Uterus (tissue), 4 donors: ENCODE data around the gene UBE2O. TPM values are rescaled to one million over a fixed set of nuclear protein-coding genes. Genes with fewer than 3 reads are reported as not detected.

Source experiments
- DNase-seq, 2 donors: peaks; one replicate each; pipeline ENCODE4 v3.0.0-alpha.2; 2019 to 2020
- H3K27ac ChIP-seq, 2 donors: fragments of 200-600 bp; sonication (generic); 1 replicate in 1 of 2; 2 replicates in 1 of 2; pipeline ENCODE4 v1.5.1; 2016 to 2018
- H3K27me3 ChIP-seq, 2 donors: fragments of 200-600 bp; sonication (generic); one replicate each; pipeline ENCODE4 v1.5.1; 2018 to 2019; ENCODE audit warnings: control low read depth in 1 of 2
- H3K36me3 ChIP-seq, 2 donors: fragments of 200-600 bp; sonication (generic); one replicate each; pipeline ENCODE4 v1.5.1; 2019; ENCODE audit warnings: control low read depth in 1 of 2
- H3K4me1 ChIP-seq, 2 donors: fragments of 200-600 bp; sonication (generic); one replicate each; pipeline ENCODE4 v1.5.1; 2018 to 2019; ENCODE audit warnings: control low read depth in 1 of 2
- H3K4me3 ChIP-seq, 2 donors: fragments of 200-600 bp; sonication (generic); 1 replicate in 1 of 2; 2 replicates in 1 of 2; pipeline ENCODE4 v1.5.1; 2018 to 2019; ENCODE audit warnings: mild to moderate bottlenecking in 1 of 2
- H3K9me3 ChIP-seq, 2 donors: fragments of 200-600 bp; sonication (generic); one replicate each; pipeline ENCODE4 v1.5.1; 2019; ENCODE audit warnings: control low read depth in 1 of 2
- POLR2A ChIP-seq, 2 donors: fragments of 450-650 bp; IDR thresholded peaks; one replicate each; pipeline ENCODE4 v1.6.1; 2016; ENCODE audit warnings: antibody characterized with exemption in 2 of 2, mild to moderate bottlenecking in 1 of 2, moderate library complexity in 1 of 2
- intact Hi-C: fragments of 100-400 bp; cut with DNase I; formaldehyde crosslinking; loops from one replicate; pipeline ENCODE4 v1.15.1; 2023; ENCODE audit warnings: low total_unique reads
- total RNA-seq, 4 donors: library from RNA; depleted of rRNA in 3 of 4; stranded (reverse); fragments of >200 nt in 3 of 4; gene quantifications; one replicate each; pipeline versions ENCODE4 v1.1.0 to v1.2.4, GENCODE V29; 2014 to 2023
- TF ChIP-seq, protein P1 (sequence below), 4 experiments: fragments of 200-600 bp in 2 of 4; fragments of 450-650 bp in 2 of 4; sonication (generic) in 2 of 4; IDR thresholded peaks; one replicate each; pipeline ENCODE4 v1.5.1; 2016 to 2019; ENCODE audit warnings: antibody characterized with exemption in 4 of 4, mild to moderate bottlenecking in 2 of 4, moderate library complexity in 1 of 4
- donor health status: DM: yes; HTN: yes; CAD: no.

Gene UBE2O
- total RNA-seq, 4 donors from 2014 or later: 5.0 to 31.5 (median 17.9) TPM

DNA sequence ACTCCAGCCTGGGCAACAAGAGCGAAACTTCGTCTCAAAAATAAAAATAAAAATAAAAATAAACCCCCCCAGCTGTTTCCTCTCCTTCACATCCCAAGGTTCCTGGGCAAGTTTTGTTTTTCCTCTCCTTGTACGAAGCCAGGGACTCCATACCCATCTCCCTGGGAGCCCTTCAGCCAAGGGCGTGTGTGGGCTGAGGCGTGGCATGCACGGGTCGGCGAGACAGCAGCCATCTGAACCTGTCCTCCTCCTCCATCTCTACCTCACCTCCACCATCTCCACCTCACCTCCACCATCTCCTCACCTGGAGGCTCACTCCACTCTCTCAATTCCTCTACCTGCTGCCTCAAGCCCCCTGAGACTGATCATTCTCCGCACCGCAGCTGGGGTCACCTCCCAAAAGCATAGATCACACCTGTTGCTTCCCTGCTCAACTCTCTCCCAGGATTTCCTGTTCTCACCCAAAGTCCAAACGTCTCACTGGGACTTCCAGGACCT lies 31.3 kb upstream of the UBE2O start:
- H3K27me3 ChIP-seq: no peaks in the 10 kb centered on the region
- no peak for TF ChIP-seq POLR2A (IDR thresholded peaks at IDR 0.05)
- TF ChIP-seq, protein P1, sequence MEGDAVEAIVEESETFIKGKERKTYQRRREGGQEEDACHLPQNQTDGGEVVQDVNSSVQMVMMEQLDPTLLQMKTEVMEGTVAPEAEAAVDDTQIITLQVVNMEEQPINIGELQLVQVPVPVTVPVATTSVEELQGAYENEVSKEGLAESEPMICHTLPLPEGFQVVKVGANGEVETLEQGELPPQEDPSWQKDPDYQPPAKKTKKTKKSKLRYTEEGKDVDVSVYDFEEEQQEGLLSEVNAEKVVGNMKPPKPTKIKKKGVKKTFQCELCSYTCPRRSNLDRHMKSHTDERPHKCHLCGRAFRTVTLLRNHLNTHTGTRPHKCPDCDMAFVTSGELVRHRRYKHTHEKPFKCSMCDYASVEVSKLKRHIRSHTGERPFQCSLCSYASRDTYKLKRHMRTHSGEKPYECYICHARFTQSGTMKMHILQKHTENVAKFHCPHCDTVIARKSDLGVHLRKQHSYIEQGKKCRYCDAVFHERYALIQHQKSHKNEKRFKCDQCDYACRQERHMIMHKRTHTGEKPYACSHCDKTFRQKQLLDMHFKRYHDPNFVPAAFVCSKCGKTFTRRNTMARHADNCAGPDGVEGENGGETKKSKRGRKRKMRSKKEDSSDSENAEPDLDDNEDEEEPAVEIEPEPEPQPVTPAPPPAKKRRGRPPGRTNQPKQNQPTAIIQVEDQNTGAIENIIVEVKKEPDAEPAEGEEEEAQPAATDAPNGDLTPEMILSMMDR (IDR thresholded peaks at IDR 0.05): no peak
- no peaks in the 10 kb centered on the region for H3K36me3 ChIP-seq
- DNase-seq: no peak
- intact Hi-C loops: no loop called here
- H3K9me3 ChIP-seq: no peaks in the 10 kb centered on the region
- H3K27ac ChIP-seq: no peak overlapping the region
- no peak overlapping the region for H3K4me3 ChIP-seq
- no peaks in the 10 kb centered on the region for H3K4me1 ChIP-seq

DNA sequence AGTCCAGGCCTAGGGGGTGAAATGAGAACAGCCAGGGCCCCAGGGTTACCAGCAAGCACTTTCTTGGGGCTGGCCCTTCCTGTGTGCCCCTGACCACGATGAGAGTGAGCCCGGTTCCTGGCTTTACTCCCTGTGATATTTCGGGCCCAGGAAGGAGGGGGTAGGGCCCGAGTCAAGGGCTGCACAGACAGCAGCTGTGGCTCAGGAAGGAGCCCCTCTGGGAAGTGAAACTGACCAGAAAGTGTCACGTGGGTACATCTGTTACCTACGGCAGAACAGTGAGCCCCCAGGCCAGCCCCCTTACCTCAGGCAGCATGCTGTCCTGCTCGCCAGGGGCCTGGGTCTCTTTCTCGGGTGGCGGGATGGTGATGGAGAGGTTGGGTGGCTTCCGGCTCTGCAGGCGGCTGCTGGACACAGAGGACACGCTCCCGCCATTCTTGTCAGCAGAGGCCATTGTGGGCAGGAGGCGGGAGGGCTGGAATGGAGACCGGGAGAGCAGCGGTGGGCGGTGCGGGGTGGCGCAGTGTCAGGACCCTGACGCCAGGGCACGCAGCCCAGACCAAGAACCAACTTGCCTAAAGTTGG lies 28.2 kb upstream of the UBE2O start:
- no peak for DNase-seq
- no peaks in the 10 kb centered on the region for H3K27me3 ChIP-seq
- H3K4me3 ChIP-seq: no peak overlapping the region
- H3K4me1 ChIP-seq: no peaks in the 10 kb centered on the region
- no peaks in the 10 kb centered on the region for H3K36me3 ChIP-seq
- intact Hi-C loops: no loop called here
- TF ChIP-seq POLR2A (IDR thresholded peaks at IDR 0.05): no peak
- H3K9me3 ChIP-seq: no peaks in the 10 kb centered on the region
- no peak overlapping the region for H3K27ac ChIP-seq

DNA sequence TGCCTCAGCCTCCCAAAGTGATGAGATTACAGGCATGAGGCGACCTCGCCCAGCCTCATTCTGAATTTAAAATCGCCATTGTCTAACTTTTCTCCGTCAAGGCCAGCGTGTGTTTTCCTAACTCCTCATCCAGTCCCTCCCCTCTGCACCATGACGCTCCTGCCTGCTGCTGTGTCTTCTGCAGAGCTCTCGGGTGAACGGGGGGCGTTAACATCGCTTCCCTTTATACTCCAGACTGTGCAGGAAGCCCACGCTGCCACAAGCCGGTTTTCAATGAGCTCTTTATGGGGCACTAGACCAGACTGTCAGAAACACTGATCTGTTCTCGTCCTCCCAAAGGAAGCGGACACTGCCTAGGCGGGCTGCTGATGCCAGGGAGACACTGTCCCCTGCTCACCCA lies 27.7 kb upstream of the UBE2O start:
- H3K27me3 ChIP-seq: no peaks in the 10 kb centered on the region
- no peaks in the 10 kb centered on the region for H3K9me3 ChIP-seq
- no peaks in the 10 kb centered on the region for H3K4me1 ChIP-seq
- DNase-seq: no peak
- H3K27ac ChIP-seq: no peak overlapping the region
- no peak for TF ChIP-seq POLR2A (IDR thresholded peaks at IDR 0.05)
- TF ChIP-seq, protein P1 (IDR thresholded peaks at IDR 0.05): no peak
- intact Hi-C loops: no loop called here
- no peaks in the 10 kb centered on the region for H3K36me3 ChIP-seq
- H3K4me3 ChIP-seq: no peak overlapping the region

DNA sequence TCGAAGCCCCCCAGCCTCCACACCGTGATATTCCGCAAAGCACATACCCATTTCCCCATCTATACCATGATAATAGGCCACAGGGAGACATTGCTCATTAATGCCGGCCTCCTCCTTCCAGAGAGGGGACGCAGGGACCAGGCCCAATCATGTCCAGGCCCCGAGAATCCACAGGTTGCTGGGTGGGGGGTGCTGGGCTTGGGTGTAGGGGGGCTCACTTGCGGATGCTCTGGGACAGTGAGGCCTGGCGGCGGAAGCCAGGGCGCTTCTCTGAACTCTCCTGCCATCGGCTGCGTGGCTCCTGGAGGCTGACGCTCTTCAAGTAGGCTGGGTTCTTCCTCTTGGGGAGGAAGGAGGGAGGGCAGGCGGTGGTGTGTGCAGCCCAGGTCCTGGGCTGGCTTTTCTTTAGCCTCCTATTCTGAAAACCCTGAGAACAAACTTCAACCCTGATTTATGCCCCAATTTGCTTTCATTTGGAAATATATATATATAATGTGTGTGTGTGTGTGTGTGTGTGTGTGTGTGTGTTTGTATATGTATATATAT lies 26.6 kb upstream of the UBE2O start:
- Histone ChIP-seq H3K4me3 (no peak overlapping the region), H3K27me3 (no peaks in the 10 kb centered on the region), H3K9me3 (no peaks in the 10 kb centered on the region), H3K27ac (no peak overlapping the region), H3K36me3 (no peaks in the 10 kb centered on the region), H3K4me1 (no peaks in the 10 kb centered on the region)
- no peak for DNase-seq
- TF ChIP-seq, protein P1 (IDR thresholded peaks at IDR 0.05): no peak
- TF ChIP-seq POLR2A (IDR thresholded peaks at IDR 0.05): no peak
- intact Hi-C loops: no loop called here

DNA sequence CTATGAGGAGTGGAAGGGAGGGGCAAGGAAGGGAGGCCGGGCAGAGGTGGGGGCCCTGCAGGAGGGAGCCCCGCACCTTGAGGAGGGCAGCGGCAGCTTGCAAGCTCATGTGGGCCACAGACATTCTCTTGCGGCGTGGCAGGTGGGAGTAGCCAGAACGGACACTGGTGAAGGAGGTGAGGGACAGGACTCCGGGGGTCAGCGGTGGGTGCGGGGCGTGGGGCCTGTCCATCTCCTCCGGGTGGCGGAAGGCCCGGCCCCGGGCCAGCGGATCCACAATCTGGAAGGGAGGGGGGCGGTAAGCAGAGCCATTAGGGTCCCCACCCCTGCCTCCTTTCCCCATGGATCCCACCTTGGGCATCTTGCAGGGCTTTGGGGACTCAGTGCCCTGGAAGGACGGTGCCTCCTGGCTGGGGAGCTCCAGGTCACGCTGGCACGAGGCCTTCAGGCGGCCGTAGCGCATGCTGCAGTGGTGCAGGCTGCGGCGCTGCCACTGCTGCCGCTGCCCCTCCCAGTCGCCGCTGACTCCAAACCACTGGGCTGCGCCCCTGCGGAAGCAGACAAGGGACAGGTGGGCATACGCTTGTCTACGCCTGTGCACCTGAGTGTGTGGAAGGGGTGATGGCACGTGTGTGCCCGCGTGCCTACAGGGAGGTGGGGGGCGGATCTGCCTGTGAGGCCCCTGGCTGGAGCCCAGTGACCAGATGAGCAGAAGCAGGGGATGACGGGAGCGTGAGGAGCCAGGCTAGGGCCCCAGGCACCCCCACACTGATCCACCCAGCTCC lies 26.0 kb upstream of the UBE2O start:
- DNase-seq: no peak
- no peak overlapping the region for H3K4me3 ChIP-seq
- H3K27ac ChIP-seq: no peak overlapping the region
- H3K36me3 ChIP-seq: no peaks in the 10 kb centered on the region
- no peaks in the 10 kb centered on the region for H3K27me3 ChIP-seq
- intact Hi-C loops: no loop called here
- TF ChIP-seq, protein P1 (IDR thresholded peaks at IDR 0.05): no peak
- no peak for TF ChIP-seq POLR2A (IDR thresholded peaks at IDR 0.05)
- no peaks in the 10 kb centered on the region for H3K4me1 ChIP-seq
- H3K9me3 ChIP-seq: no peaks in the 10 kb centered on the region
